Right lobe of liver (tissue), 6 donors: ENCODE results near the gene HSPA8. TPM values are rescaled to one million over a fixed set of nuclear protein-coding genes. Genes with fewer than 3 reads are reported as not detected.

Source experiments
- ATAC-seq, 4 donors: fragments of 200-7000 bp; cut with Tn5 transposase; one replicate each; pipeline ENCODE4 v1.9.1; 2020; ENCODE audit warnings: mild to moderate bottlenecking in 4 of 4, moderate library complexity in 4 of 4
- DNase-seq, 3 donors: peaks; one replicate each; pipeline ENCODE4 v3.0.0-alpha.2; 2020
- H3K27ac ChIP-seq, 3 donors: fragments of 200-600 bp; one replicate each; pipeline ENCODE4 v1.8.0; 2022
- H3K27me3 ChIP-seq, 2 donors: fragments of 200-600 bp; one replicate each; pipeline ENCODE4 v1.8.0; 2022
- H3K36me3 ChIP-seq, 4 donors: fragments of 200-600 bp; sonication (generic) in 1 of 4; one replicate each; pipeline versions ENCODE4 v1.5.1 to v1.8.0; 2017 to 2022; ENCODE audit warnings: control low read depth in 1 of 4
- H3K4me1 ChIP-seq, 4 donors: fragments of 200-600 bp; sonication (generic) in 1 of 4; one replicate each; pipeline versions ENCODE4 v1.5.1 to v1.8.0; 2017 to 2022; ENCODE audit warnings: control low read depth in 1 of 4
- H3K4me3 ChIP-seq, 3 donors: fragments of 200-600 bp; one replicate each; pipeline ENCODE4 v1.8.0; 2022
- H3K9me3 ChIP-seq, 4 donors: fragments of 200-600 bp; sonication (generic) in 1 of 4; one replicate each; pipeline versions ENCODE4 v1.5.1 to v1.8.0; 2017 to 2022; ENCODE audit warnings: control low read depth in 1 of 4
- POLR2A ChIP-seq: fragments of 450-650 bp; IDR thresholded peaks from one replicate; pipeline ENCODE4 v1.6.1; 2017; ENCODE audit warnings: antibody characterized with exemption, mild to moderate bottlenecking
- WGBS: methylation state at CpG from one replicate; pipeline ENCODE4 v1.1.6; 2018; ENCODE audit warnings: low coverage, low lambda C conversion rate; ENCODE audit not compliant: insufficient coverage; ENCODE audit errors: missing lambda C conversion rate; 5-methylcytosine and 5-hydroxymethylcytosine counted together
- intact Hi-C, 2 donors: fragments of 100-400 bp; cut with DNase I; formaldehyde crosslinking; loops; one replicate each; pipeline versions ENCODE4 v1.11.2 to v1.14.1; 2022
- total RNA-seq, 6 experiments: library from RNA; depleted of rRNA in 2 of 6; stranded (reverse); fragments of >200 nt in 2 of 6; fragmentation: NEBNext Ultra II Directional in 3 of 6; extraction: Animal tissue kit (Norgen Biotek cat#: 25700) in 3 of 6; gene quantifications; one replicate each; pipeline versions ENCODE4 v1.1.0 to v1.2.4, GENCODE V29; 2016 to 2023
- TF ChIP-seq, protein P1 (sequence below), 4 donors: fragments of 200-600 bp in 3 of 4; fragments of 450-650 bp in 1 of 4; IDR thresholded peaks; one replicate each; pipeline versions ENCODE4 v1.5.1 to v1.8.0; 2016 to 2022; ENCODE audit warnings: antibody characterized with exemption in 4 of 4, mild to moderate bottlenecking in 2 of 4
- donor health status: DM: no; HTN: yes; CAD: no.
- donor health status: DM: no; HTN: no; CAD: no.
- donor health status: DM: no; HTN: no; CAD: no.
- donor health status: DM: no; HTN: yes; CAD: no.
- donor health status: DM: no; HTN: yes; CAD: no.

HSPA8 gene
- total RNA-seq, 6 experiments from 2014 or later, result 388 to 894 (median 659) TPM

DNA sequence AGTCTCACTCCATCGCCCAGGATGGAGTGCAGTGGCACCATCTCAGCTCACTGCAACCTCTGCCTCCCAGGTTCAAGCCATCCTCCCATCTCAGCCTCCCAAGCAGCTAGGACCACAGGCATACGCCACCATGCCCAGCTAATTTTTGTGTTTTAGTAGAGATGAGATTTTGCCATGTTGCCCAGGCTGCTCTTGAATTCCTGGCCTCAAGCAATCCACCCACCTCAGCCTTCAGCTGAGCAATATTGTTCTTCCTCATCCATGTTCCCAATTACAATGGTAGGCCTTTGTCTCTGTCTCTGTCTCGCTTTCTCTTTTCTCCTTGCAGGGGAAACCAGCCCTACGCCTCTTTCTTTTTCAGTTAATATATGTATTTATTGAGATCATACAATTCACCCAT, 10.3 kb downstream of the HSPA8 start:
- no peaks in the 10 kb centered on the region for H3K27me3 ChIP-seq
- TF ChIP-seq POLR2A, result no peak
- TF ChIP-seq, protein P1, sequence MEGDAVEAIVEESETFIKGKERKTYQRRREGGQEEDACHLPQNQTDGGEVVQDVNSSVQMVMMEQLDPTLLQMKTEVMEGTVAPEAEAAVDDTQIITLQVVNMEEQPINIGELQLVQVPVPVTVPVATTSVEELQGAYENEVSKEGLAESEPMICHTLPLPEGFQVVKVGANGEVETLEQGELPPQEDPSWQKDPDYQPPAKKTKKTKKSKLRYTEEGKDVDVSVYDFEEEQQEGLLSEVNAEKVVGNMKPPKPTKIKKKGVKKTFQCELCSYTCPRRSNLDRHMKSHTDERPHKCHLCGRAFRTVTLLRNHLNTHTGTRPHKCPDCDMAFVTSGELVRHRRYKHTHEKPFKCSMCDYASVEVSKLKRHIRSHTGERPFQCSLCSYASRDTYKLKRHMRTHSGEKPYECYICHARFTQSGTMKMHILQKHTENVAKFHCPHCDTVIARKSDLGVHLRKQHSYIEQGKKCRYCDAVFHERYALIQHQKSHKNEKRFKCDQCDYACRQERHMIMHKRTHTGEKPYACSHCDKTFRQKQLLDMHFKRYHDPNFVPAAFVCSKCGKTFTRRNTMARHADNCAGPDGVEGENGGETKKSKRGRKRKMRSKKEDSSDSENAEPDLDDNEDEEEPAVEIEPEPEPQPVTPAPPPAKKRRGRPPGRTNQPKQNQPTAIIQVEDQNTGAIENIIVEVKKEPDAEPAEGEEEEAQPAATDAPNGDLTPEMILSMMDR (IDR thresholded peaks at IDR 0.05), result no peak
- H3K27ac ChIP-seq, result no peak overlapping the region
- intact Hi-C loops, result no loop called here
- H3K4me3 ChIP-seq, result no peak overlapping the region
- H3K9me3 ChIP-seq, result no peaks in the 10 kb centered on the region
- 92% methylated on average over 4 of the region's 4 CpGs for WGBS
- no peak for ATAC-seq
- H3K4me1 ChIP-seq, result peaks cover 0 to 4% (median 0%) of the 10 kb centered on the region in 4 donors
- H3K36me3 ChIP-seq, result peaks cover 2 to 49% (median 10%) of the 10 kb centered on the region in 4 donors
- DNase-seq, result no peak

DNA sequence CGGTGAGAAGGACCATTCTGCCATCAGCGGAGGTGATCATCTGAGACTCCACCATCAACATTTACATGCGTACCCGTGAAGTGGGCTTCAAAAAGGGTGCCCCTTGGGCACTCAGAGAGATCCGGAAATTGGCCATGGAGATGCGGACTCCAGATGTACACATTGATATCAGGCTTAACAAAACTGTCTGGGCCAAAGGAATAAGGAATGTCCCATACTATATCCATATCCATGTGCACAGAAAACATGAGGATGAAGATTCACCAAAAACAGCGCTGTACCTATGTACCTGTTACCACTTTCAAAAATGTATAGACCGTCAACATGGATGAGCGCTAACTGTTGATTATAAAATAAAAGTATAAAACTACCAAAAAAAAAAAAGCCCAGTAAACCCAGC, 10.8 kb downstream of the HSPA8 start:
- intact Hi-C loops, result no loop called here
- ATAC-seq, result no peak

DNA sequence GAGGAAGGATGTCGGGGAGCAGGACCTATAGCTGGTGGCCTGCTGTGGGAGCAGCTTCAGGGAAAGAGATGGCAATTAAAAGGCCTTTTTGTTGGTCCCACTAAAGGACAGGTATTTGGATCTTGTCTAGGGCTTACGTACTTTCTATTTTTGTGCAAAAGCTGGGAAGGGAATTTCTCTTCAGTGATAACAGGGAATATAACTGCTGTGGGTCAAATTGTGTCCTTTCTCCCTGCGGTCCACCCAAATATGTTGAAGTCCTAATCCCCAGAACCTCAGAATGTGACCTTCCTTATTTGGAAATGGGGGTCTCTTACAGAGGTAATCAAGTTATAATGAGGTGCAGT, 14.0 kb downstream of the HSPA8 start:
- H3K27ac ChIP-seq, result no peak overlapping the region
- no peak overlapping the region for H3K4me3 ChIP-seq
- ATAC-seq, result no peak
- H3K36me3 ChIP-seq, result peaks cover 0 to 13% (median 0%) of the 10 kb centered on the region in 4 donors
- no peaks in the 10 kb centered on the region for H3K9me3 ChIP-seq
- H3K27me3 ChIP-seq, result no peaks in the 10 kb centered on the region
- DNase-seq, result no peak
- 97% methylated on average over 3 of the region's 3 CpGs for WGBS
- no peaks in the 10 kb centered on the region for H3K4me1 ChIP-seq
- intact Hi-C loops, result loop anchor here in 1 of 2 donors (10.0 kb wide), 1 partner anchor 183 kb away; no protein-coding TSS in a partner anchor
- TF ChIP-seq POLR2A, result no peak
- TF ChIP-seq, protein P1 (IDR thresholded peaks at IDR 0.05), result no peak

More for the DNA sequence above, 10.8 kb downstream of the HSPA8 start:
- Histone ChIP-seq H3K27ac (no peak overlapping the region), H3K9me3 (no peaks in the 10 kb centered on the region), H3K36me3 (peaks cover 1 to 44% (median 5%) of the 10 kb centered on the region in 4 donors), H3K4me3 (no peak overlapping the region), H3K27me3 (no peaks in the 10 kb centered on the region), H3K4me1 (no peaks in the 10 kb centered on the region)
- TF ChIP-seq, protein P1 (IDR thresholded peaks at IDR 0.05), result no peak
- TF ChIP-seq POLR2A, result no peak
- DNase-seq, result no peak
- 92% methylated on average over 9 of the region's 9 CpGs for WGBS

DNA sequence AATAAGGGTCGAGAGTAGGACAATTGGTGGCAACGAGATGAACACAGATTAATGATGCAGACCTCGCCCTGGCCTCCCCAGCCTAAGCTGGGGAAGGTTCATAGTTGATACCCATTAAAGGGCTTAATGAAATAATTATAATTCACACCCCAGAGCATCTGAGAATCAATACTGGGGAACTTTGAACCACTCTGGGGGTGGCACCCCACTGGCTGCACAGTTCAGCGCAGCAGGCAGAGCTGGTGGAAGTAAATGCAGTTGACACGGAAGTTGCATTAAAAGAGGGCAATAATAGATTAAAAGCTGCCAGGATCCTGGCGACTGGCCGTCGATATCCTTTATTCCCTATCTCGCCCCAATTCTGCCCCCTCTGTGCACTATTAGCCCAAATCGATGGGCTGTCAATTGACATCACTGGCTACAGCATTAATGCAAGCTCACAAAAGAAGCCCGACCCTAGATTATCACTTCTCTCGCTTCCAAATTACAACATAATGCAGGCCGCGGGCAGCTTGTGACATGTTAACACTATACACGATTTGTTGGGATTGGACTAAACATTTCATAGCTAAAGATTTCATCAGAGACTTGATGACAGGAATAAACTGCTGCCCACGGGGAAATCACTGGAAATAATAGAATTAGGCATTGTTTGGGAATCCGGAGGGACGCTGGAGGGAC, 14.5 kb downstream of the HSPA8 start:
- ATAC-seq (no peak), DNase-seq (no peak)
- Histone ChIP-seq H3K27me3 (no peaks in the 10 kb centered on the region), H3K9me3 (no peaks in the 10 kb centered on the region), H3K4me3 (no peak overlapping the region), H3K27ac (no peak overlapping the region), H3K36me3 (peaks cover 0 to 8% (median 0%) of the 10 kb centered on the region in 4 donors), H3K4me1 (no peaks in the 10 kb centered on the region)
- TF ChIP-seq, protein P1 (IDR thresholded peaks at IDR 0.05), result no peak
- TF ChIP-seq POLR2A, result no peak
- intact Hi-C loops, result loop anchor here in 1 of 2 donors (10.0 kb wide), 1 partner anchor 183 kb away; no protein-coding TSS in a partner anchor
- whole genome bisulfite sequencing, result 76% methylated on average over 12 of the region's 18 CpGs
